GM18498 (cell line): ENCODE data around the gene GLCCI1.
"Not testable (repeated sequence)": the region's sequence is repeated elsewhere in the genome, so short reads cannot be mapped to it uniquely, and the experiment has no call there.

Source experiments
- ATAC-seq: cut with Tn5 transposase; IDR thresholded peaks from one replicate; pipeline ENCODE4 v1.9.1; 2021; ENCODE audit warnings: mild to moderate bottlenecking, moderate library complexity; ENCODE audit not compliant: unreplicated experiment

Gene GLCCI1

GRCh38 chr7:8086239-8086638 is 117.6 kb downstream of the GLCCI1 start:
- ATAC-seq: no peak

DNA sequence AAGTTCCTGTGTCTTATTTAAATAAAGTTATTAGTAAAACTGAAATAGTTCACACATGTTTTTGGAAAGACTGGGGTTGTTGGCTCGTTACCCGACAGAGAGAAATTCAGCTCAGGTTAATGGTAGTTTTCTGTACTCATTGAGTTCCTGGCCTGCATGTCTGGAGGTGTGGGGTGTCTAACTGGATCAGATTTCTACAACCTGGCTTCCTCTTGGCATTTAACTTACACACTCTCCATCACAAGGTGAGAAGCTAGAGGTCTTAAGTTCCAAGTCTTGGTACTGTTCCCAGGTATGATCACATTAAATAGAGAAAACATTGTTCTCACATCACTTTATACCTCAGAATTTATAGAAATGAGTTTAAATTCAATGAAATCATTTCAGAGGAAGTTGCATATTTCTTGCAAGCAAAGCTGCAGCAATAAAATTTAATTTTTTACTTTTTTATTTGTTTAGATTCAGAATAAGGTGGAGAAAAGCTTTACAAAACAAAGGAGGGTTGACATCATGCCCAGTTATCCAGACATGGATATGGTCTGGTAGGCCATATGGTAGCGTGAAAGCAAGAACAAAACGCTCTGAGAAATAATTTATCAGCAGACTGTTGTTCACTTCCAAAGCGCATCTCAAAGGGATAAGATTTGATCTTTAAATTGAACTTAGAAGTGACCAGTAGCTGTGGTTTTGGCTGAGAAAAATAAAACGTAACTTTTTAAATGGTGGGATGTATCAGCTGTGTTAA is 120.6 kb downstream of the GLCCI1 start:
- ATAC-seq: no peak

GRCh38 chr7:8092140-8092539 is 123.5 kb downstream of the GLCCI1 start:
- no peak for ATAC-seq

- no peak for ATAC-seq
These were observed 125.9 kb downstream of the GLCCI1 start for GRCh38 chr7:8094164-8095140.

DNA sequence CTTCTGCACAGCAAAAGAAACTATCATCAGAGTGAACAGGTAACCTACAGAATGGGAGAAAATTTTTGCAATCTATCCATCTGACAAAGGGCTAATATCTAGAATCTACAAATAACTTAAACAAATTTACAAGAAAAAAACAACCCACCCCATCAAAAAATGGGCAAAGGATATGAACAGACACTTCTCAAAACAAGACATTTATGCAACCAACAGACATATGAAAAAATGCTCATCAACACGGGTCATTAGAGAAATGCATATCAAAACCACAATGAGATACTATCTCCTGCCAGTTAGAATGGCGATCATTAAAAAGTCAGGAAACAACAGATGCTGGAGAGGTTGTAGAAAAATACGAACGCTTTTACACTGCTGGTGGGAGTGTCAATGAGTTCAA is 132.7 kb downstream of the GLCCI1 start:
- ATAC-seq: not testable (repeated sequence)

GRCh38 chr7:8103282-8103681 is 134.7 kb downstream of the GLCCI1 start:
- no peak for ATAC-seq

DNA sequence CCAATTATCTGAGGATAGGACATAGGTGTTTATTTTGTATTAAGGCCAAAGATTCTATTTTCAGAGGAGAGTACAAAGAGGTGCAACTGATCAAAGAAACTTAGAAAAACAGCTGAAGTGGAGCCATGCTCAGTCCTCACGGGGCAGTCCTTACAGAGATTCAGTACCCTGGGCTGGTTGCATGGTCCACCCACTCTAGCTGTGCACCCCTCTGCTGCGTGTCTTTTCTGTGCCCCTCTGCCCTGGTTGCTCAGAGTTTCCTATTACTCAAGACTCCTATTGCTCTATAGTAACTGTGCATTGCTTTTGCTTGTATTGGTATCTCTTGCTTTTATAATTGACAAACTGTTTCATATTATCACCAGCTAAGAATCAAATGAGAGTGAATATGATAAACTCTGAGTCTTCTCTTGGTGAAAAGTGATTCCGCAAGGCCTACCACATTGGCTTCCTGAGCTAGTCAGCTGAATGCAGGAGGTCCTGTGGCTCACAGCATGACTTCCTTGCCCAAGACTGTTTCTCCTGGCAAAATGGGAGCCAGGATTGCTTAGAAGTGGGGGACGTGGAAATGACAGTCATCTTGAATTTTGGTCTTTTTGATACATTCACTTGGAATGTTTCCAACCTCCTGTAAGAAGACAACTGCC is 137.0 kb downstream of the GLCCI1 start:
- no peak for ATAC-seq

DNA sequence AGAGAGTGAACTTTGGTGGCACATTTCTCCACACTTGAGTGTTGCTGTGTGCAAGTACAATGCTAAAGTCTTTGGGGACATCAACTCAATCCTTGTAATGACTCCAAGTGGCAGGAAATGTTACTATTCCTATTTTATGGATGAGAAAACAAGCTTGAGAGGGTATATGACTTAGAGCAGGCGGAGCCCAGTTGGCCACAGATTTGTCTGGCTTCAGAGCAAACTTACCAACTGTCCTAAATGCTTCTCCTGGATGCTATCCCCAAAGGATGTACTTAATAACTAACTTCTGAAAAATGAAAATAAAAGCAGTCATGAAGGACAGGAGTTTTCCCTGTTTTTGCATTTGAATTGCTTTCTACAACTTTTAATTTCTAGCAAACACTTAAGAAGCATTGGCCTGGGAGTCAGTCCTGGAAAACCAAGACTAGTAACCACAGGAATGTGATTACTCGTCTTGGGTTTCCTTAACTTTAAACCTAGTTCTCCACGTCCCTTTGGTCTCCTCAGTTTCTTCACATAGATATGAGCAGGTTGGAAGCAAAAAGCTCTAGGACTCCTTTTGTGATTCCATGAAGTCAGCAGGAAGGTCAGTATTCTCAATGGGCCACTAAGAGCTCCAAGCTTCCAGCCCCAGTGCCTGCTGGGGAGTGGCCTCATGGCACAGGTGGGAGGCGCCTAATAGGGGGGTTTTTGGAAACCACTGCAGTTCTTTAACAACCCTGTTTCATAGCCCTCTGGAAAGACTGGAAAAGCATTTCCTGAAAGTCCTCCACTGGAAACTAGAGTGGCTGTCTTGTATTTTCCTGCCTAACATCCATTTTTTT is 140.8 kb downstream of the GLCCI1 start:
- no peak for ATAC-seq

DNA sequence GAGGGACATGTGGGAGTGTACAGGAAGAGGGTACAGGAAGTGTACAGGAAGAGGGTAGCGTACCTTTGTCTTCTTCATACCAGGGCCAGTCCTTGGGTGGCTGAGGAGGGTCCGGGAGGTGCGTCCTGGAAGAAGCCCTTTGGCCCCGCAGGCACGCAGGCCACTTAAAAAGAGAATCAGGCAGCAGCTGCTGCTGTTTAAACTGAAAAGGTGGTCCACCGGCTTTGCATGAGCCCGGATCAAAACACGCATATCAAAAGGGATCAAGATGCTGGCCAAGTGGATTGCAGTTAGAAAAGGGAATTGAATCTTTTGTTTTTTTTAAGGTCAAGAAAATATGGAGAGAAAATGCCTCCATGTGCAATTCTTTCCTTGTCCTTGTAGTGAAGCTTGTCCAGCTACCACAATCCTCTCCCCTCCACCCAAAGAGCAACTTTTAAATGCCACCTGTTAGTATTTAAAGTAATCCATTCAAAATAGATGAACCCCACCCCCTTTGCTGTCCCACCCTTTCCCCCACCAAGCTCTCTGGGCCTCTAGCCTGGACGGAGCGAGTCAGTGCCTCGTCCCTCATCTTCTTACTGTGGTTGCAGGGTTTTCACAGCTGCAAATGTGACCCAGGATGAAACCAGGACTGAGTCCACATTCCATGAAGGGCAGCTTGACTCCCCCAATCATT is 142.8 kb downstream of the GLCCI1 start:
- ATAC-seq: no peak

DNA sequence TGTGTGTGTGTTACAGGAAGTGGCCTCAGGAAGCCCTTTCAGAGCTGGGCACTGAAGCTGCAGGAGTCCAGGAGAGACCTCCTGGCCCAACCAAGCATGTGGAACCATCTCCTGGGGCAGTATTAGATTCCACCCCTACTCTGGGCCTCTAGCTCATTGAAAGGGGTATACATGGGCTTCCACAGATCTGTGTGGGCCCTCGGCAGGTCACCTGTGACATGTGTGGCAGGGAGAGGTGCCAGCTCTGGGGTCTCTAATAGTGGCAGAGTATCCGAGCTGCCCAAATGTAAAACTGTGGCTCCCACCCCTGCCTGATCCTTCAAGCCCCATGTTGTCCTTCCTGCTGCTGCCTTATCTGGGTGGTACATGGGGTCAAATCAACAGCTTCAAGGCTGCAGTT is 144.1 kb downstream of the GLCCI1 start:
- ATAC-seq: no peak

GRCh38 chr7:8113184-8113583 is 144.6 kb downstream of the GLCCI1 start:
- no peak for ATAC-seq

DNA sequence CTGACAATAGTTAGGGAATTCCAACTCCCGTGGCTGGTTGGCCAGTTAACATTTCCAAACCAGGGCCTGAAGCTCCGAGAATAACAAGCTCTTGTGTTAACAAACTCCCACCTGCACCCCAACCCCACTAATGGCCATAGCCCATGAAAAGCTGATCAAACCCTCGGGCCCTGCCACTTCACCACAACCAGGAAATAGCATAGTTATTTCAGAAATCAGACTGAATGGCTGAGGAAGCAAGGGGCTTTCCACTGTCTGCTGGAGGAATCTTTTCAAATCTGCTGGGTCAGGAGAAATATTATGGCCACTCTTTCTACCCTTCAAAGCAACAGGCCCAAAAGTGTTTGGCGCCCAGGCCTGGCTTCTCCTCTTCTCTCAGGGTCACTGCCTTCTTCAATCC is 145.6 kb downstream of the GLCCI1 start:
- ATAC-seq: no peak

GRCh38 chr7:8115547-8116402 is 147.2 kb downstream of the GLCCI1 start:
- ATAC-seq: peak; percentile 93

- peak; percentile 29 for ATAC-seq
These were observed 148.6 kb downstream of the GLCCI1 start for GRCh38 chr7:8117195-8117594.

DNA sequence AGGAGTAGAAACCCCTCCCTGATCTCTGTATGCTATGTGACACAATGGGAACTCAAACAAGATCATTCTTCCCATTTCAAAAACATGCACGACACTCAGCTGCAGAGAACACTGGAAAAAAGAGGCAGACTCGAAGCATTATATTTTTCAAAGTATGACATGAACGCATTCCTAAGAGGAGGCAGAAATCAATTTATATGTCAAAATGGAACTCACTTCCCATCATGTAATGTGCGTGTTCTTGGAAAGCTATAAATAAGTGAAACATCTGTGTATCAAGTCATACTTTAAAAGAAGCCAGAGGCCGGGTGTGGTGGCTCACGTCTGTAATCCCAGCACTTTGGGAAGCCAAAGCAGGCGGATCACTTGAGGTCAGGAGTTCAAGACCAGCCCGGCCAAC is 150.7 kb downstream of the GLCCI1 start:
- no peak for ATAC-seq

DNA sequence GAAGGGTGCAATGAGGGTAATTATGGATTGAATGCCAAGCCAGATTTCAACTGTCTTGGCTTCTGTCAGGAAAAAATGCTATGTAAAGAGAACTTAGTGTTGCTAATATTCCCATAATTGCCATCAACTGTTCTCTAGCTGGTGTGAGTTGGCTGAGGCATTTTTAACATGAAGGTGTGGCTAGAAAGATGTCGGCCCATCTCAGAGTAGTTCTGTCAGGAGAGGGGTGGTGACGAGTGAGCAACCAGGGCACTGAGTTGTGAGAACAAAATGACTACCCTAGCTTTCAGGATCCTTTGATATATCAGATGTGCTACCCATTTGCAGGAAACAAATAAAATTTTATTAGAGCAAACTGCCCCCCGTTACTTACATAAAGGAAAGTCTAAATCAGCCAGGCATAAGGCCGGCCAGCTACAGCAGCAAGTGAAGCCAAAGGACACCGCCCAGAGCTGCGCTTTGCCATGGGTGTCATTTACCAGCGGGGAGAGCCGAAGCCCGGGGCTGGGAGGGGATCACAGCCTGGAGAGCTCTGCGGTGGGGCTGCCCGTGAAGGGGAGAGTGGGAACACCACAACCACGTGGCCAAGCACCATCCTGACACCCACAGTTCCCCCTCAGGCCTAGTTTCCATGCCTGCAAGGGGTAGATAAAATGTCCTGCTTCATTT is 151.9 kb downstream of the GLCCI1 start:
- ATAC-seq: no peak

DNA sequence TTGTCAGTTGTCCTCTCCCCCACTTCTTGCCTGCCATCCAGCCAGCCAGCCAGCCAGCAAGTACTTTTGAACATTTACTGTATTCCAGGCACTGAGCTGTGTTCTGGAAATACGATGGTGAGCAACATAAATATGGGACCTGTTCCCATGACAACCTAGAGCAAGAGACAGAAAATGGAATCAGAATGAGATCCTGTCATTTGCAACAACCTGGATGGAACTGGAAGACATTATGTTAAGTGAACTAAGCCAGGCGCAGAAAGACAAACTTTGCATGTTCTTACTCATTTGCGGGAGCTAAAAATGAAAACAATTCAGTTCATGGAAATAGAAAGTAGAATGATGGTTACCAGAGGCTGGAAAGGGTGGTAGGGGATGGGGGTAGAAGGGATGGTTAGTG is 152.6 kb downstream of the GLCCI1 start:
- ATAC-seq: no peak

- peak; percentile 81 for ATAC-seq
These were observed 157.3 kb downstream of the GLCCI1 start for GRCh38 chr7:8125680-8126444.
